Measurements from ENCODE around the gene CCDC77.

Gene CCDC77

DNA sequence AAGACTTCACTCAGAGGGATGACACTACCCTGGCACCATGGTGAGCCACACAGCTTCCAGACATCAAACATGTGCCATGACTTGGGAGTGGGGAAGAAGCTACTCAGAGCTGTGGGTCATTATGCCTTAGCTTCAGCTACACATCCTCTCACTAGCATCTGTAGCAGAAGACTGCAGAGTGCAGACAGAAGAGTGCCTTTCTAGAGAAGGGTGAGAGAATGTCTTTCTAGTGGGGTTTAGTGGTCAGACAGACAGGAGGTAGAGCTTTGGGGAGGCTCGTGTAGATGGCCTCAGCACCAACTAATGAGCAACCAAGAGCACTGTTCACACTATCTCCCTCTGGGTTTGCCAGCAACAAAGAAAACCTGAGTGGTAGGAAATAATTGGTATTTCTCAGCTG lies 53.4 kb downstream of the CCDC77 start:
- no peak for DNase-seq

DNA sequence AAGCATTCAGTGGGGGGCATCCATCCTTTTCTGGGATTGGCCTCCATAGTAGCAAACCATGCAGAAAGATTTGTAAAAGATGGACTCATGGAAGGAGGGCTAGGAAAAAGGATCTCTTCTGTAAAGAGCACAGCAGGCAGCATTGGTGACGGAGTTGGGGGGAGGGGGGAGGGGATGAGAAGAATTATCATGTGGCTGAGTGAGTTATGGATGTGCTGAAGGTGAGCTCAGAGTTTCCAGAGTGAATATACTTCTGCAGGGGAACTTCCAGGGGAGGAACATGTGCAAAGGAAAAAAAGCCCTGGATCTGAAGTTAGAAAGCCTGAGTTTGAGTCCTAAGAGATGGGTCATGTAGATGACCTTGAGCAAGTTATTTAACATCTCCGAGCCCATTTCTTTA lies 54.4 kb downstream of the CCDC77 start:
- DNase-seq, result no peak

DNA sequence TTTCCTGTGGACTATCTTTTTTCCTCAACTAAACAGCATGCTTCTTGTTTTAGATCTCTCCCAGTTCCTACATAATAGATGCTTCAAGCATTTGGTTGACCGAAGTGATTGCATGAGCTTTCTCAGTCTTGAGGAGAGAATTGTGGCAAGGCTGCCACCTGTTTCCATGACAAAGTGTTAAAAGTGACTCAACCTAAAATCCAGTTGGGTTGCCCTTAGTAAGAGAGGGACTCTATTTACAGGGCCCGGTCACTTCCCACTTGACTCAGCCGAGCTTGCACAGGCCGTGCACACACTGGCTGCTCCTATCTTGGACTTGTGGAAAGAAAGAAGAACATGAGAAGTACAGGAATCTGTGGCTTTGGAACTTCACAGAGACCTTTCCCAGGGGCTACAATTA lies 56.2 kb downstream of the CCDC77 start:
- no peak for DNase-seq

DNA sequence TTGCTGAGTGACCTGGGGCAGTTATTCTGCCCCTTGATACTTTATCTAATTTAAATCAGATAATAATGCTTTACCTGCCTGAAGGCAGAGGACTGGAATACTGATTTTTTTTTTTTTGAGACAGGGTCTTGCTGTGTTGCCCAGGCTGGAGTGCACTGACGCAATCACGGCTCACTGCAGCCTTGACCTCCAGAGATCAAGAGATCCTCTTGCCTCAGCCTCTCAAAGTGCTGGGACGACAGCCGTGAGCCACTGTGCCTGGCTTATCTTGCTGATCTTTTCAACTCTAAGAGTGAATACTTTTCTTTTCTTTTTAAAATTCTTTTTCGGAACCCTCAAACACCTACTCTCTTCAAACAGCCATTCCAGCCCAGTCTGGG lies 57.6 kb downstream of the CCDC77 start:
- DNase-seq, result no peak

DNA sequence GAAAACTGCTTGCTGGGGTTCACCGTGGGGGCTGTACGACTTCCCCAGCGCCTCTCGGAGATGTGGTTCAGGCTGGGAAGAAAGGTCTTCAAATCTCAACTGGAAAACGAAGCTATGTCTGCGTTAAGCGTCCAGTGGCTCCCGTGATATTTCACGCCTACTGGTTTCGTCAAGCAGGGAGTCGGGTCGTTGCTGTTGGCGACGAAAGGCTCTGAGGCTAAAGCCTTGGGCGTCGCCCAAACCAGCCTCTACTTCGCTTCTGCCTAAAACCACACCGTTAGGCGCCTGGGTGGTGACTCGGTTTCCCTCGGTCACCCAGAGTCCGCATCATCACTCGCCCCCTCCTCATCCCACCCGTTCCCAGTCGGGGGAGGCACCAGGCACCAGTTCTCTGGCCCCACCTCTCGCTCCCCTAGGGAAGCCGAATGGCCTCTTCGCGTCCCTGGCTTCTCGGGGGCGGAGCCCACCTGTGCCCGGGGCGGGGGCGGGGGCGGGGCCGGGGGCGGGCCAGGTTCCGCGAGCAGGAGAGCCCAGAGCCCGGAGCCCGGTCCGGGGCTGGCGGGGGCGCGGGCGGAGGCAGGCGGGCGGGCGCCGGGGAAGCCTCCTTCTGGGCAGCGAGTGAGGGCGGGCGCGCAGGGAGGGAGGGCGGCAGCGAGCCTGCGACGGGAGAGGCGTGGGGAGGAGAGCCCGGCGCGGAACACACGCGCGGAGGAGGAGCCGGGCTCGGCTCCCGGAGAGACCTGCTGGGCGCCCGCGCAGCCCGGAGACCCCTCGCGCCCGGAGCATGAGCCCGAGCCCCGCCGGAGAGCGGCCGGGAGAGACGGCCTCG lies 58.2 kb downstream of the CCDC77 start, which contains the start of gene B4GALNT3:
Gene B4GALNT3, plus strand, starts transcription at position 510 of the 829 bp plus-strand sequence. CDS start 438 bp downstream, outside the sequence.
- peak; percentile 42 for DNase-seq

DNA sequence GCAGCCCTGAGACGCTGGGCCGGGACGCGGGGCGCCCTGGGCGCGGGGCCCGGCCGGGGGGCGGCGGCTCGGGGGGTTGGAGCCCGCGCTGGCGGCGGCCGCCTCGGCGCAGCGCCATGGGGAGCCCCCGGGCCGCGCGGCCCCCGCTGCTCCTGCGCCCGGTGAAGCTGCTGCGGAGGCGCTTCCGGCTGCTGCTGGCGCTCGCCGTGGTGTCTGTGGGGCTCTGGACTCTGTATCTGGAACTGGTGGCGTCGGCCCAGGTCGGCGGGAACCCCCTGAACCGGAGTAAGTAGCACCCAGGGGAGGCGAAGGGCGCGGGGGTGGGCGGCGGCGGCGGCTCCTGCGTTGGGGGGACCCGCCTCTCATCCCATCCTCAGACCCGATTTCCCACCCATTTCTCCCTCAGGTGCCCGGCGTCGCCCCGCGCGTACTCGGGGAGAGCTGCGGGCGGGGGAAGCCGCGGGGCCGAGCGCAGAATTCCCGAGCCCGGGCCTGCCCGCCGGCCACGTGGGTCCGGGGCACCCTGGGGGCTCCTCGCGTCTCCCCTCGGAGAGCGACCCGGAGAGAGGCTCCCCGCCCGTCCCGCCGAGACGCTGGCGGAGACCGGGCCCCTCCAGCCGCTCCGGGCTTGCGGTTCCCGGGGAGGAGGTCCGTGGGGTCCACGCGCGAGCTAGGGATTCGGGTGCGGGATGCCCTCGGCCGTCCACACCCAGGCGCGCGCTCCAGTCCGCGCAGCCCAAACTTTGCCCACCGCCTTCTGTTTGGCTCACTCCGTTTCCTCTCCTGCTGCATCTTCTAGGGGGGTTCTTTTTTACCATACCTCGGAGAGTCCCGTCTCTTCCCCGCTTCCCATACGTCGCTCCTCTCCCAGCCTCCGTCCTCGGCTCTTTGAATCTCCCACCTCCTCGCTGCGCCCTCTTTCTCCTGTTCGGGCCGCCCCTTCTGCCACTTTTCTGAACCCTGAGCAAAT lies 59.1 kb downstream of the CCDC77 start:
- DNase-seq, result peak; percentile 43

DNA sequence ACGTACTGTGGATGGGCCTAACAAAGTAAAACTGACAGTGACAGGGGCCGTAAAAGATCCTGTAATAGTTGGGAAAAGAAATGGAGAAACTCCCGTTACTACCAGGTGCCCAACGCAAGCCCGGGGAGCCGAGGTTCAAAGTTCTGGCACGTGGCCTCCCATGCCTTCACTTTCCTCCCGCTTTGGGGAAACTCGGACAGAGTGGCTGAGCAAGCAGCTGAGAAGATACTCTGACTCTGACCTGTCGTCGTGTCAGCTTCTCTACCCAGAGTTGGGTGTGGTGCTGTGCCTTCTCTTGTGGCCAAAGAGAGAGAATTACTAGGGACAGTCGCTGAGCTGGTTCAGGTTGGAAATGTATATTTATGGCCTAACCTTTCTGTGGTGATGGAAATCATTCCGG lies 60.0 kb downstream of the CCDC77 start:
- no peak for DNase-seq

DNA sequence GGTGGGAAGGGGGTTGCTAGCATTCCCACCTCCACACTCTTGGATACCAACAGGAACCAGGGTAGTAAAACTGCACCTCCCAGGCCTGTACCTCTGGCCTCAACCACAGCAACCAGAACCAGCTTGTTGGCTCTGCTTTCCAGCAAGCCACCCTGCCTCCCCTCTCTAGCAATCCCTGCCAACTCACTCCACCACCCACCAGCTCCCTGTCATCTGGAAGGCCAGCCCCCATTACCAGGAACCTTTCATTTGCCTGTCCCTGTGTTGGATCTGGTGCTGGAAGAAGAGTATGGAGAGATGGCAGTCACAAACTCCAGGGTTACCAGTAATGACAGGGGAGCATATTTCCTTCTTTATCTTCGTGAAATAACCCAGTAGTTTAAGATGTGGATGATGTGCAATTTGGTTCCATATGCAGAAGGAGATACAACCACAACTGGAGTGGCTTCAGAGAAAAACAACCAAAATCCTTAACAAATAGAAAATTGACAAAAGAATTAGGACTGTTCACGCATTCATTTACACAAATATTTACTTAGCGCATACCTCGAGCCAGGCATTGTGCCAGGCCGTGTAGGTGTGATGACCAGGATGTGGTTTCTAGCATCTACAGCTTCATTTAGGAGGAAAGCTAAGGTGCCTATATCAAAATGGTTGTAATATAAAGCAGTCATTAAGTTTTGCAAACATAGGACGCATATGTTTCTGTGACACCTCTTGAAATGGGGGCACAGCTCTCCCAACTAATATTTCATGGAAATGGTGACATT lies 61.7 kb downstream of the CCDC77 start:
- DNase-seq, result no peak

DNA sequence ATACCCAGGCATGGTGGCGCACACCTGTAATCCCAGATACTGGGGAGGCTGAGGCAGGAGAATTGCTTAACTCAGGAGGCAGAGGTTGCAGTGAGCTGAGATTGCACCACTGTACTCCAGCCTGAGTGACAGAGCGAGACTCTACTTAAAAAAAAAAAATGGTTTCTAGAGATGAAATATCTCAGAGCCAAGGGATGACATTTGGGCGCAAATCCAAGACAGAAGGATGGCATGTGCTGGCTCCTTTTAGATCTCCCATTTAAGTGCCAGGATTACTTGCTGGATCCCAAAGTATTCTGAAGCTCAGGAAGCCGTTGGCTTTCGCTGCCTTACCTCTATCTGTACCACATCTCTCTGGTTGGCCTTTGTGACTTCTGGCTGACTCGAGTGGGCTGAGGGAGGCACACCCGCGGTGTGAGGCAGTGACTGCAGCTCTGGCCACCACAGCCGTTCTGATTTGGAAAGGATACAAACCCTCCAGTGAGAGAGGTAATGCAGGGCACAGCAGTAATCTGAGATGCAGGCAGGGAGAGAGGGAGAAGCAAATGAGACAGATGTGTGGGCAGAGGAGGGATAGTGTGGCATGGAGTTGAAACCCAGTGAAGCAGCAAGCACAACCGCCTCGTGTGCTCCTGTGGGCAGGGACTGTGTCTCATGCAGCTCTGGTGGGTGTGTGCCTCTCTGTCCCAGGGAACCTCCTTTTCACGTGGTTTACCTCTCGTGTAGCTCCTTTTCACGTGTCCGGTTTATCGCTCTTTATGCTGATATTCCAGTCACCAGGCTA lies 63.2 kb downstream of the CCDC77 start:
- DNase-seq, result no peak

DNA sequence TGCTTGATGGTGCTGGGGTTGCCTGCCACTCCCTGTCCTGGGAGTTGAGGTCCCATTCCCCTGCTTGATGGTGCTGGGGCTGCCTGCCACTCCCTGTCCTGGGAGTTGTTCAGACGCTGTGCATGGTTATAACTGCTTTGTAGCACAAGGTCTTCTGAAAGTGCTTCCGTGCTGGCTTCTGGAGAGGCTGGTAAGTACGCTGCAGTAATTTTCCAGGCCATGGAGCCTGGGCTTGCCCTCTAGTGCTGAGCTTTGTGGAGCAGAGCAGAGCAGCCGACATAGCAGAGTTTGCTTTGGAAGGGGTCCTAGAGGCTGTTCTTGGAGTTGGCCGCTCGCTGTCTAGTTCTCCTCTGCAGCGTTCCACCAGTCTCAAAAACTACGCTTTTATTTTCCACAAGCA lies 64.6 kb downstream of the CCDC77 start:
- DNase-seq, result no peak

DNA sequence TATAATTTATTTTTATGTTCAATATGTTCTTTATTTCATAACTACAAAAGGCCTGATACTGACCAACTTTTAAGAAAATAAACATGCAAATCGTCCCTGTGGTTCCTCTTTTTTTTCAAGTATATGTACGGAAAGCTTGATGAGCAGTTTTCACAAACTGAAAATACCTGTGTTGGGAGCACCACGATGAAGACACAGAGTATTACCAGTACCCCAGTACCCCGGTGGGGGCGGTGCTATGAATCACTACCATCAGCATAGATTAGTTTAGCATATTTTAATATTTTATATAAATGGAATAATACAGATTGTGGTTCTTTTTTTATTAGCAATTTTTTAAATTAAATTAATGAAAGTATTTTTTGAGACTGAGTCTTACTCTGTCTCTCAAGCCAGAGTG lies 65.3 kb downstream of the CCDC77 start:
- no peak for DNase-seq

DNA sequence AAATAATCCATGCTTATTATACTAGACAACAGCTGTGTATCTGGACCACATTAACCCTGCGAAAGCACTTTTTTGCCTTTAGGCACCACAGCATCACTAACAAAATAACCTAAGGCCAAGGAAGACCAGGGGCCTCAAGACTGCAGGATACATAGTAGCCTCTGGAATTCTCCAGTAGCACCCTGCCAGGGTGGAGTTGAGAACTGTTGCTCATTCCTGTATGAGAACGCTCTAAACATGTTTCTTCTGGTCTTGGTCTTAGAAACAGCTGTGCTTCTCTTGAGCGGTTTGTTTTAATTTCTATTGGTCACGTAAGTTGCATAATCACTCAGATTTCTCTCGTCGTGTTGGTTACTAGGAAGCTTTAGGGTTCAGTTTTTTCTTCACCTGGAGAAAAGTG lies 66.1 kb downstream of the CCDC77 start:
- DNase-seq, result no peak

DNA sequence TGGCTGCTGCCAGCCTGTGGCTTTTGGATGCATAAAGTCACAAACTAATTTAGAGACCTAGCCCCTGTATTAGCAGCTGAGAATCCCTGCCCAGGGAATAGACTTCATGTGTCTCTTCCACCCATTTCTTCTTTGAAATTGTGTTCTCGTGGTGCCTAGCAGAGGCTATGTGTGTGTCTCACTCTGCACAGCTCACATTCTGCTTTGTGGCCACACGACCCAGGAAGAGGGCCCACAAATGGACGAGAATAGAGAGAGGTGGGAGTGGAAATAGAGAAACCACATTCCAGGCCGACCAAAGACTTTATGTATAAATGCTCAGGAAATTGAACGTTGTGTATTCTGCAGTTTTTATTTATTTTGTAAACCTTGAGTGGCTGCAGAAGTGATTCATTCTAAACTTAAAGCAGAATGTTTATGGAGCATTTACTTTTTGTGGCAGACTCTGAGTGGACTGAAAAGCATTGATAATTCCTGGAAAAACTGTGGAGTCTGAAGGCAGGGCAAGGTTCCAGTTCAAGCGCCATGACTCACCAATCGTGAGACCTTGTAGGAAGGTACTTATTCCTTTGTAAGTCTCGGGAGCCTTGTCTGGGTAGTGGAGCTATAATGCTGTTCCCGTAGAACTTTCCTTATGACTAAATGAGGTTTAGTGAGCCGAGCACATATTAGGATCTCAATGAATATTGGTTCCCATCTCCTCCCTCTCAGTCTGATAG lies 67.4 kb downstream of the CCDC77 start:
- DNase-seq, result no peak

DNA sequence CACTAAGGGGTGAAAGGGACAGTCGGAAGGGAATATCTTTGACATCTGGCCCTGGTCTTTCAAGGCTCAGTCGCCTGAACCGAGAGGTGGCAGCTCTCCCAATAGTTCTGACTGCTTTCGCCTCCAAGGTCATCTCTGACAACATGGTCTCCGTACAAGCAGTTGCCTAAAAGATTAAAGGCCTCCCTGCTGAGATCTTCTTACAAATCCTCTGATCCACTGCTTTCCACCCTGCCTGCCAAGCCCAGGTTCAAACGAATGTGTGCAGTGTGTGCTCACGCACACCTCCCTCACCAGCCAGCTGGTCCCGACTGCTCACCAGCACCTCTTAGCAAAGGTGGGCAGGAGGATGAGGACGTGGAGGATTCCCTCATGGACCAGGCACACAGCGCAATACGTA lies 68.7 kb downstream of the CCDC77 start:
- DNase-seq, result no peak

DNA sequence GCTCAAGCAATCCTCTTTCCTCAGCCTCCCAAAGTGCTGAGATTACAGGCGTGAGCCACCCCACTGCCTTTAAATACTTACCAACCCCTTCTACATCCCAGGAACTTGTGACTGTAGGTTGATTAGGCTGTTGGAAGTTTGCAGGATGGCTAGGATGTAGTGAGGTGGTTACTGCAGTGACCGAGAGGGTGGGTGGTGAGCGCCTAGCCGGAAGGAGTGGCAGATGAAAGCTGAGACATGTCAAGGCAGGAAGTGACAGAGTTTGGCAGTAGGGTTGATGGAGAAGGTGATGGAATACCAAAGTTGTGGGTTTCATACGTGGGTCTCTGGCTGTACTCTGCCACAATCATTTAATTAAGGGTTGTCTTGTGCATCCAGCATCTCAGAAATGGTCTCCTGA lies 71.8 kb downstream of the CCDC77 start:
- DNase-seq, result no peak

DNA sequence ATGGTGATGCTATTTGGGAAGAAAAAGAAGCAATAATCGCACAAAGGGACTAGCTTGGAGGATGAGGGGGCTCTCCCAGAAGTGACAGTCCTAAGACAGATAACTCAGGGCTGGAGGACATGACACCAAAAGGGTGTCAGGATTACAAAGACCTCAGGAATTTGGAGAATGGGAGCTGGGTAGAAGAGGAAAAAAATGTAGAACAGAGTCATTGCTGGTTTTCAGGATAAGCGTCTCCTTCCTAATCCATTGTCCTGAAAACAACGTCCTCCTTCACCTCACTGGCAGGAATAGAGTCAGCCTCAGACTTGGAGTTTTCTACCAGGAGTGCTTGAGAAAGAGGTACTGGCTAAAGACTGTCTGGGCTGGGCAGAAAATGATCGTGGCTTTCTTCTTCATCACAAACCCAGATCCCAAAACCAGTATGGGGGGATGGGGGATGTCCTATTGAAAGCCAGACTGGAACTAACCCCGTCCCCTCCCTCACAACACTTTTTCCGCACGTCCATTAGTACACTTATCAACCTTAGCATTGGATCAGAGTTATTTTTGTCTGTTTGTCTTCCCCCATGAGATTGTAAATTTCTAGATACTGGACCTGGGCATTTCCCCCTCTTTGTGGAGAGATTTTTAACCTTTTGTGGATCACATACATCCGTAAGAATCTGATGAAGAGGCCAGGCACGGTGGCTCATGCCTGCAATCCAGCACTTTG lies 72.6 kb downstream of the CCDC77 start:
- DNase-seq, result no peak

DNA sequence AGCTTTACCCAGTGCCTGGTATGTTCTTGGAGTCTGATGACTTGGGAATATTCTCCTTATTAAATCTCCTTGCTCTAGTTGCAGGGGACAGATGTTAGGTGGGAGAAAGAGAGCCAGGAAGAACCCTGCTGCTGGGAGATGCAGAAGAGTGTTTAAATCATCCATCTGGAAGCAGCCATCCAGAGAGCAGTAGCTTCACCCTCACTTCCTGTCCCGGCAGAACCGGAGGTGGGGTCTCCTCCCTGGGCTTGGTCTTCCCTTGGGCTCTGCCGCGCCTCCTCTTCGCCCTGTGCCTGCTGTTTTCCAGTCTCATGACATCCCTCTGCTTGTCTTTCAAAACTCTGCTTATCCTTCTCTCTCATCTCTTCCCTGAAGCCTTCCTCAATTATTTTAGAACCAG lies 73.8 kb downstream of the CCDC77 start:
- no peak for DNase-seq

DNA sequence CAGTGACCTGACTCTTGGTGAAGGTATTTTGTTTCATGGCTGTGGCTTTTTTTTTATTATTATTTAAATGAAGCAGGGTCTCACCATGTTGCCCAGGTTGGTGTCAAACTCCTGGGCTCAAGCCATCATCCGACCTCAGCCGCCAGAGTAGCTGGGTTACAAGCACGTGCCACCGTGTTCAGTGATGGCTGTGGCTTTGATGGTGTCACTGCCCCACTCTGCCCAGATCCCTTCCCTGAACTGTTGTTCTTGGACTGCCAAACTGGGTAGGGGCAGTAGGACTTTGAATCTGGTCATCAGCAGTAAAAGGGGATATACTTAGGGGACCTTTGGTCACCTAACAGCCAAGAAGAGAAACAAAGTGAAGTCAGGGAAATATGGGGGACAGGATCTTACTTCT lies 77.7 kb downstream of the CCDC77 start:
- no peak for DNase-seq

DNA sequence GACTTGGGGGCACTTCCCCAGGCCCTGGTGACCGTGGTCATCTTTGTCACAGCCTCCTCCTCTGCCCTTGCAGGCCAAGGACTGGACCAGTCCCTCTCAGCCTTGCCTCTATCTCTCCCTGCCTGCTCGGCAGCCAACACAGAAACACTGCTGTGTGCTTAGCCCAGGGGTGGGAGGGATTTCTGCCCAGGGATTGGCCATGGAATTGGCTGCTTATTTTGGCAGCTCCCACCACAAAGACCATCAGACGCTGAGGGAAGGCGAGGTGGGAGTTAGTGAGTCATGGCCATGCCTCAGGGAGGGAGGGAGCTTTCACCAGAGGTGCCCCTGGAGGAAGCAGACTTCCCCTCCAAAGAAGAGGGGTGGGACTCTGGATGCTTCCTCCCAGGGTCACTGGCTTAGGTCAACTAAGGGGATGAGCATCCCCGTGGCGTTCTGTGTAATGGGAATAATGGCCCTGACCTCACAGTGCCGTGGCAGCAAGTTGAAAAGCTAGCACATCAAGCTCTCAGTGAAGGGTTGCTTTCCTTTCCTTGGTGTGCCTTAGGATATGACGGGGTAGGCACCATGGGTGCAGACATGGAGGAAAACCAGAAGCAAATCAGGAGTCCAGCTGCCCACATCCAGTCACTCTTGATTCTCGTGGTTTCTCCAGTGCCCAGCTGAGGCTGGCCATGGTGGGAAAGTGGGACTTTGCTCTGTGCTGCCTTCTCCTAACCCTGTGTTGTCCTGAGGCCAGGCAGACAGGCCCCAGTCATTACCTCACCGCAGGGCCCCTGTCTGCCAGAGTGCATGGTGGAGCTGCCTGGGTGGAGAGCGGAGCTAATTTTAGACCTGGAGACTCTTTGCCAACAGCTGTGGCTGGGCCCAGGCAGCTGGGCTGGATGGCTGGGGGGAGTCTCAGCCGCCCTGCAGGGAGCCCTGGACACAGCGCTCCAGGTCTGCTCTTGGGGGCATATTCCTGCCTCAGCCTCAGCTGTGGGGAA lies 79.7 kb downstream of the CCDC77 start:
- no peak for DNase-seq

DNA sequence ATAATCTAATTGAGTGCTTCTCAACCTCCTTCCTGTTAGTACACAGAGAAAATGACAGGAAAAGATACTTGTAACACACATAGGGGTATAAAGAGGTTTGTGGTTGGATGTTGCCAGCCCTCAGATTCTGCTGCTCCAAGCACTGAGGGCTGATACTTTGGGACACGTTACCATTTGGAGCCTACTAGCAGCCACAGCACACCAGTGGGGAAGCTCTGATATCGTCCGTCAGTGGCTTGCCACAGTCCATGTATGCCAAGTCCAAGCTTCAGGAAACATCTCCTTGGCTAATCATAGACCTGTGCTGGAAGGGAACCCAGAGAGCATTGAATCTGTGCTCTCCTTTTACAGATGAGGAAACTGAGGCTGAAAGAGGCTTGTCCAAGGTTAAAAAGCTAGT lies 80.6 kb downstream of the CCDC77 start:
- DNase-seq, result no peak
